ENCODE results near the gene RNPEPL1. TPM values are rescaled to one million over a fixed set of nuclear protein-coding genes. Genes with fewer than 3 reads are reported as not detected.
"Not testable (repeated sequence)": the region's sequence is repeated elsewhere in the genome, so short reads cannot be mapped to it uniquely, and the experiment has no call there.

The RNPEPL1 gene
- total RNA-seq, 4 donors from 2014 or later, result 49.1 to 127 (median 55.5) TPM

DNA sequence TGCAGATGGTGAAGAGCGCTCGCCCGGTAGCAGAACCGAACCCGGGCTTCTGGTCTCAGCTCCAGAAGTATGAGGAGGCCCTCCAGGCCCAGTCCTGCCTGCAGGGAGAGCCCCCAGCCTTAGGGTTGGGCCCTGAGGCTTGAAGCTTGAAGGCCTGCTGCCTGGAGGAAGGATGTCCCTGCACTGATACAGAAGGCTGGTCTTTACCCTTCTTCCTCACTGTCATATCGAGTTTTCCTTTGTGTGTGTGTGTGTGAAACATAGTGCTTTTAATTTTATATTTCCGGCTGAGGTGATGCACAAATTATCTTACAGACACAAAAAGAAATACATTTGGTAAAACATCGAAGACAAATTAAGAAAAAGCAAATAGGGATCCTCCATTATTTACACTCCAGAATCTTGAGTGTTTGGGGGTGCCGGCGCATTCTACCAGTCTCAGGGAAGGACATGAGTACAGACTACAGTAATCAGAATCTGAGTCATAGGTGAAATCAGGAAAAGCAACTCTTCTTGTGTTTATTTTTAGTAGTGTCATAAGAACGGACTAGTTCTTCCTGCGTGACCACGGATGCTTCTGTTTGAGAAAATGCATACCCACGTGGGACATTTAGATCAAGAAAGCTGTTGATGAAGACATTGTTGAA, 6.8 kb upstream of the RNPEPL1 start:
- WGBS, 2 donors (ENCODE audit: low coverage in 1 of 2), result 39% methylated on average over 9 to 12 of the region's 14 CpGs
- ATAC-seq, result no peak
- TF ChIP-seq, protein P1, sequence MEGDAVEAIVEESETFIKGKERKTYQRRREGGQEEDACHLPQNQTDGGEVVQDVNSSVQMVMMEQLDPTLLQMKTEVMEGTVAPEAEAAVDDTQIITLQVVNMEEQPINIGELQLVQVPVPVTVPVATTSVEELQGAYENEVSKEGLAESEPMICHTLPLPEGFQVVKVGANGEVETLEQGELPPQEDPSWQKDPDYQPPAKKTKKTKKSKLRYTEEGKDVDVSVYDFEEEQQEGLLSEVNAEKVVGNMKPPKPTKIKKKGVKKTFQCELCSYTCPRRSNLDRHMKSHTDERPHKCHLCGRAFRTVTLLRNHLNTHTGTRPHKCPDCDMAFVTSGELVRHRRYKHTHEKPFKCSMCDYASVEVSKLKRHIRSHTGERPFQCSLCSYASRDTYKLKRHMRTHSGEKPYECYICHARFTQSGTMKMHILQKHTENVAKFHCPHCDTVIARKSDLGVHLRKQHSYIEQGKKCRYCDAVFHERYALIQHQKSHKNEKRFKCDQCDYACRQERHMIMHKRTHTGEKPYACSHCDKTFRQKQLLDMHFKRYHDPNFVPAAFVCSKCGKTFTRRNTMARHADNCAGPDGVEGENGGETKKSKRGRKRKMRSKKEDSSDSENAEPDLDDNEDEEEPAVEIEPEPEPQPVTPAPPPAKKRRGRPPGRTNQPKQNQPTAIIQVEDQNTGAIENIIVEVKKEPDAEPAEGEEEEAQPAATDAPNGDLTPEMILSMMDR (IDR thresholded peaks at IDR 0.05), result peak in 1 of 4 experiments; percentile 46
- TF ChIP-seq EP300 (IDR thresholded peaks at IDR 0.05), result no peak
- Histone ChIP-seq H3K4me1 (peaks cover 0 to 73% (median 36%) of the 10 kb centered on the region in 3 donors), H3K27me3 (peaks cover 16% of the 10 kb centered on the region), H3K27ac (peak overlapping the region; percentile 44 to 100 (median 100)), H3K4me3 (peak overlapping the region; percentile 17 to 95), H3K9me3 (no peaks in the 10 kb centered on the region), H3K36me3 (no peaks in the 10 kb centered on the region)

DNA sequence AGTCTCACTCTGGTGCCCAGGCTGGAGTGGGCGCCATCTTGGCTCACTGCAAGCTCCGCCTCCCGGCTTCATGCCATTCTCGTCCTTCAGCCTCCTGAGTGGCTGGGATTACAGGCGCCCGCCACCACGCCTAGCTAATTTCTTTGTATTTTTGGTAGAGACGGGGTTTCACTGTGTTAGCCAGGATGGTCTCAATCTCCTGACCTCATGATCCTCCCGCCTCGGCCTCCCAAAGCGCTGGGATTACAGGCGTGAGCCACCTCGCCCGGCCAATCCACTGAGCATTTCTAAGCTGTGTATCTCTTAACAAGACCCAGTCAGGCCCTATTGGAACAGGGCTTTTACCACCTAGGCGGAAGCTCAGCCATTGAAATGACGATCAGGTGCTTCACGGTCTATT, 5.1 kb upstream of the RNPEPL1 start:
- not testable (repeated sequence) for H3K36me3 ChIP-seq, H3K27me3 ChIP-seq, H3K4me3 ChIP-seq, H3K27ac ChIP-seq, H3K9me3 ChIP-seq, ATAC-seq
- peaks cover 4 to 73% (median 34%) of the 10 kb centered on the region in 3 donors for H3K4me1 ChIP-seq
- 97% methylated on average over 6 to 15 of the region's 17 CpGs for WGBS, 2 donors (ENCODE audit: low coverage in 1 of 2)

GRCh38 chr2:240563951-240564560, 4.2 kb upstream of the RNPEPL1 start:
- no peak overlapping the region for H3K4me3 ChIP-seq
- peaks cover 4 to 67% (median 34%) of the 10 kb centered on the region in 3 donors for H3K4me1 ChIP-seq
- no peaks in the 10 kb centered on the region for H3K36me3 ChIP-seq
- no peak for ATAC-seq
- peak overlapping the region in 1 of 4 donors; percentile 17 for H3K27ac ChIP-seq
- H3K9me3 ChIP-seq, result no peaks in the 10 kb centered on the region
- WGBS, 2 donors (ENCODE audit: low coverage in 1 of 2), result 91 to 95% methylated on average over 7 to 9 of the region's 12 CpGs
- TF ChIP-seq EP300 (IDR thresholded peaks at IDR 0.05) (no peak), POLR2AphosphoS5 (IDR thresholded peaks at IDR 0.05) (no peak), POLR2A (IDR thresholded peaks at IDR 0.05) (no peak)
- TF ChIP-seq, protein P1 (IDR thresholded peaks at IDR 0.05), result no peak
- H3K27me3 ChIP-seq, result no peaks in the 10 kb centered on the region

DNA sequence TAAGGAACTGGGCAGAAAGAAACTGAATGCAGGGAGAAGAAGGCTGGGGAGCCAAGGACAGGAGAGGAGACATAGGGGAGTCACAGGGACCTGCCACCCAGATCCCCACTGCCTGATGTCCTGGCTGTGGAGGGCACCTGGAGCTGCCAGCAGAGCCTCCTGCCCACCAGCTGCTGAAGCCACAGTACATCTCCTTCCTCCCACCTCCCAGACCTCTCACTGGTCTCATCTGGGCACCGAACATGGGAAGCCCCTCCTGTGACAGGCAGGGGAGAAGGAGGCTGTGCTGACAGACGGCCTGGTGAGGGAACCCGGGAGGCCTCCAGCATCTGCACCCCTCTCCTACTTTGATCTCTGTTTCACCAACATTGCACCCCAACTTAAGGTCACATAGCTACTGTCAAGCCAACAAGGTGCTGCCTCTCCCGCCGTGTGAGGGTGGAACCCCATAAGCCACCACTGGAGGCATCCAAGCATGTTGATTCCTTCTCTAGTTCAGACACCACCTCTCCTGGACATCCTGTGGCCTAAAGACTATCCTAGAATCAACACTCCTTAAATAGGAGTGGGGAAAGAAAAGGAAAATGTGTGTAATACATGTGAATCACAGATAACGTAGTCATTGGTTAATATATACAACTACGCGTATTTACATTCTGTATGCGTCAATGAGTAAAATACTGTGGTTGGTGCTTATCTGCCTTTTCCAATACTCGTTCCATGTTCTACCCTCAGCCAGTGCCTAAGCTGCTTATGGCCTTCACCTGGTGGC, 3.5 kb upstream of the RNPEPL1 start:
- no peaks in the 10 kb centered on the region for H3K9me3 ChIP-seq
- H3K4me3 ChIP-seq, result no peak overlapping the region
- 85 to 91% methylated on average over 7 of the region's 10 CpGs for WGBS, 2 donors (ENCODE audit: low coverage in 1 of 2)
- no peaks in the 10 kb centered on the region for H3K36me3 ChIP-seq
- H3K27me3 ChIP-seq, result no peaks in the 10 kb centered on the region
- H3K4me1 ChIP-seq, result peaks cover 4 to 67% (median 33%) of the 10 kb centered on the region in 3 donors
- H3K27ac ChIP-seq, result peak overlapping the region in 1 of 4 donors; percentile 98
- no peak for ATAC-seq
- TF ChIP-seq POLR2AphosphoS5 (IDR thresholded peaks at IDR 0.05) (no peak), POLR2A (IDR thresholded peaks at IDR 0.05) (no peak), EP300 (IDR thresholded peaks at IDR 0.05) (no peak)
- TF ChIP-seq, protein P1 (IDR thresholded peaks at IDR 0.05), result no peak

DNA sequence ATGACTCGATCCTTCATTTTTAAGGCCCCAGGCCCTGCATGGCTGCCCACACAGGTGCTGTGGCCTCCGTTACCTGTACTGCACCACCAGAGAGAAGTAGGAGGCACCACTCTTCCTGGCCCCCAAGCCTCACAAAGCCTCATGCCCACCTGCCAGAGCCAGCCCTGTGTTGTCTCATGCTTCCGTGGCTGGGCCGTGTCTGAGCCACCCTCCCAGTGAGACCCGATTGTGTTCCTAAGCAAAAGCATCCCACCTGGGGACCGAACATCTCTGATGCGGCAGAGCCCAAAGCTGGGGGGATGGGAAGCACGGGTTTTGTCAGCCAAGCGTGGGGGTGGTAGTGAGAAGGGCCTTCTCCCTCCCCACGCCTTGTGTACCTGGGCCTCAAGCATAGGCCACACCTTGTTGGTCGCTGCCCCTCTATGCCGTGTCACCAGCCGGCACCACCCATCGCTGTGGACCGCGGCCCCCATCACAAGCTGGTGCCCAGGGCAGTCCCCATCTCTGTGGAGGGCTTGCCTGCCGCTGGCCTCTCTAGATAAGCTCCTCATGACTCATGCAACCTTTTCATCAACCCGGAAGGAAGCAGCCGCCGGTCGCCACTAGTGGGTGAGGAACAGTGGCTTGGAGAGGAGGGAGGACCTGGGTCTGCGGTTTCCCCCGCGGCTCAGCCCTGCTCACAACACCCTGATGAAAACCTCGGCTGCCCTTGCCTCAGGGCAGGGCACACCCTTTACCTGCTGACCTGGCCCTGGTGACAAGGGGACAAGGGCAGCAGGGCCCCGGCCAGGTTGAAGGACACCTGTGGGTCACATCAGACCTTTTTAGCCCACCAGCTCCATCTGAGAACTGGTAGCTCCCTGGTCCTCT, 2.7 kb upstream of the RNPEPL1 start:
- TF ChIP-seq, protein P1 (IDR thresholded peaks at IDR 0.05), result no peak
- no peak for TF ChIP-seq POLR2A (IDR thresholded peaks at IDR 0.05)
- peak; percentile 19 for TF ChIP-seq POLR2AphosphoS5 (IDR thresholded peaks at IDR 0.05)
- Histone ChIP-seq H3K4me3 (peak overlapping the region in 1 of 2 donors; percentile 68), H3K4me1 (peaks cover 4 to 70% (median 39%) of the 10 kb centered on the region in 3 donors), H3K36me3 (no peaks in the 10 kb centered on the region), H3K9me3 (no peaks in the 10 kb centered on the region), H3K27ac (peak overlapping the region in 3 of 4 donors; percentile 97 to 99 (median 98)), H3K27me3 (no peaks in the 10 kb centered on the region)
- ATAC-seq, result no peak
- 100% methylated on average over 1 to 2 of the region's 26 CpGs for WGBS, 2 donors (ENCODE audit: low coverage in 1 of 2)
